Liver (tissue), 9 donors: ENCODE results near the gene WNT7B. TPM values are rescaled to one million over a fixed set of nuclear protein-coding genes. Genes with fewer than 3 reads are reported as not detected.

Experiments used
- DNase-seq: peaks from one replicate; pipeline ENCODE4 v3.0.0-alpha.2; 2017; ENCODE audit warnings: low spot score
- H3K27ac ChIP-seq, 2 donors: one replicate each; pipeline ENCODE4 v1.7.0; 2013; ENCODE audit warnings: inconsistent platforms in 2 of 2, low read length in 2 of 2, control low read depth in 1 of 2, low read depth in 1 of 2, mild to moderate bottlenecking in 1 of 2
- H3K27me3 ChIP-seq, 4 donors: one replicate each; pipeline versions ENCODE4 v1.6.1 to v1.7.0; 2013; ENCODE audit warnings: low read length in 3 of 4, inconsistent platforms in 1 of 4, mild to moderate bottlenecking in 1 of 4, moderate library complexity in 1 of 4; ENCODE audit not compliant: control insufficient read depth in 4 of 4, insufficient read depth in 4 of 4
- H3K36me3 ChIP-seq, 4 donors: one replicate each; pipeline versions ENCODE4 v1.6.1 to v1.7.0; 2013; ENCODE audit warnings: low read length in 3 of 4, mild to moderate bottlenecking in 3 of 4, low read depth in 1 of 4, moderate library complexity in 1 of 4; ENCODE audit not compliant: control insufficient read depth in 4 of 4, insufficient read depth in 3 of 4
- H3K4me1 ChIP-seq, 4 donors: one replicate each; pipeline versions ENCODE4 v1.6.1 to v1.7.0; 2013; ENCODE audit warnings: low read length in 3 of 4, mild to moderate bottlenecking in 3 of 4, moderate library complexity in 1 of 4; ENCODE audit not compliant: control insufficient read depth in 4 of 4, insufficient read depth in 4 of 4
- H3K4me3 ChIP-seq, 3 donors: one replicate each; pipeline versions ENCODE4 v1.6.1 to v1.7.0; 2013; ENCODE audit warnings: low read length in 3 of 3, control low read depth in 1 of 3, low read depth in 1 of 3, mild to moderate bottlenecking in 1 of 3
- H3K9ac ChIP-seq, 2 donors: one replicate each; pipeline ENCODE4 v1.7.0; 2013; ENCODE audit warnings: low read length in 2 of 2, mild to moderate bottlenecking in 2 of 2, moderate library complexity in 2 of 2, control low read depth in 1 of 2, low read depth in 1 of 2
- H3K9me3 ChIP-seq, 4 donors: one replicate each; pipeline versions ENCODE4 v1.6.1 to v1.7.0; 2013; ENCODE audit warnings: low read length in 3 of 4; ENCODE audit not compliant: control insufficient read depth in 4 of 4
- CTCF ChIP-seq: fragments of 150-350 bp; IDR thresholded peaks from 2 replicates; pipeline ENCODE4 v1.5.1; 2017; ENCODE audit warnings: improper control_type of control experiment, low read depth, low read length; ENCODE audit not compliant: missing input control
- EGR1 ChIP-seq, 2 donors: IDR thresholded peaks; 2 replicates each; pipeline ENCODE4 v1.6.1; 2016 to 2018; ENCODE audit warnings: antibody characterized with exemption in 2 of 2, low read depth in 2 of 2
- FOXA1 ChIP-seq: IDR thresholded peaks from 2 replicates; pipeline ENCODE4 v1.6.1; 2016; ENCODE audit warnings: antibody characterized with exemption
- FOXA2 ChIP-seq: IDR thresholded peaks from 2 replicates; pipeline ENCODE4 v1.6.1; 2016; ENCODE audit warnings: antibody characterized with exemption
- GABPA ChIP-seq, 2 donors: IDR thresholded peaks in 1 of 2; conservative IDR thresholded peaks in 1 of 2; 2 replicates each; pipeline ENCODE4 v1.6.1; 2016; ENCODE audit warnings: antibody characterized with exemption in 2 of 2, mild to moderate bottlenecking in 1 of 2, moderate library complexity in 1 of 2
- HNF4G ChIP-seq: IDR thresholded peaks from 2 replicates; pipeline ENCODE4 v1.6.1; 2016; ENCODE audit warnings: antibody characterized with exemption
- JUND ChIP-seq, 2 donors: IDR thresholded peaks; 2 replicates each; pipeline ENCODE4 v1.6.1; 2016; ENCODE audit warnings: antibody characterized with exemption in 2 of 2
- NR2F2 ChIP-seq: IDR thresholded peaks from 2 replicates; pipeline ENCODE4 v1.6.1; 2016; ENCODE audit warnings: antibody characterized with exemption
- RAD21 ChIP-seq, 2 donors: IDR thresholded peaks; 2 replicates each; pipeline ENCODE4 v1.6.1; 2016; ENCODE audit warnings: antibody characterized with exemption in 2 of 2, mild to moderate bottlenecking in 2 of 2
- RXRA ChIP-seq, 2 donors: IDR thresholded peaks; 2 replicates each; pipeline ENCODE4 v1.6.1; 2017 to 2018; ENCODE audit warnings: antibody characterized with exemption in 2 of 2, mild to moderate bottlenecking in 1 of 2
- SP1 ChIP-seq: IDR thresholded peaks from 2 replicates; pipeline ENCODE4 v1.6.1; 2018; ENCODE audit warnings: antibody characterized with exemption, mild to moderate bottlenecking
- TAF1 ChIP-seq: conservative IDR thresholded peaks from 2 replicates; pipeline ENCODE4 v1.6.1; 2016; ENCODE audit warnings: antibody characterized with exemption, mild to moderate bottlenecking
- YY1 ChIP-seq: IDR thresholded peaks from 2 replicates; pipeline ENCODE4 v1.6.1; 2016; ENCODE audit warnings: antibody characterized with exemption, mild to moderate bottlenecking
- WGBS: extraction: QIAGEN DNeasy Blood & Tissue Kit; methylation state at CpG from one replicate; pipeline ENCODE4 v1.1.7; 2013; 5-methylcytosine and 5-hydroxymethylcytosine counted together
- polyA plus RNA-seq, 2 donors: library from polyadenylated mRNA; stranded (reverse) in 1 of 2; unstranded in 1 of 2; fragments of 200-250 nt in 1 of 2; fragments of >200 nt in 1 of 2; fragmentation: Nextera tagmentation in 1 of 2; extraction: Ambion mirVana in 1 of 2; gene quantifications; one replicate each; pipeline versions ENCODE4 v1.2.1 to v1.2.3, GENCODE V29; 2013 to 2015
- total RNA-seq, 2 donors: library from RNA; depleted of rRNA; stranded (reverse); fragments of >200 nt; gene quantifications; one replicate each; pipeline ENCODE4 v1.2.3, GENCODE V29; 2014
- TF ChIP-seq, protein P1 (sequence below): IDR thresholded peaks from 2 replicates; pipeline ENCODE4 v1.6.1; 2016; ENCODE audit warnings: antibody characterized with exemption
- TF ChIP-seq, protein P2 (sequence below): IDR thresholded peaks from 2 replicates; pipeline ENCODE4 v1.6.1; 2016; ENCODE audit warnings: antibody characterized with exemption
- TF ChIP-seq, protein P3 (sequence below): IDR thresholded peaks from 2 replicates; pipeline ENCODE4 v1.6.1; 2016; ENCODE audit warnings: antibody characterized with exemption
- TF ChIP-seq, protein P4 (sequence below): IDR thresholded peaks from 2 replicates; pipeline ENCODE4 v1.6.1; 2016; ENCODE audit warnings: antibody characterized with exemption, mild to moderate bottlenecking
- donor health status: healthy.
- donor health status: healthy.
- donor health status: healthy.
- donor health status: healthy.
- donor health status: healthy.

The WNT7B gene
- total and polyA plus RNA-seq, 4 donors = 0.06 to 0.28 TPM; not detected in 2

- WGBS = 85% methylated on average over 32 of the region's 32 CpGs
- peaks cover 0 to 11% (median 0%) of the 10 kb centered on the region in 4 donors for H3K27me3 ChIP-seq
Measured at GRCh38 chr22:45882881-45883810, 93.8 kb downstream of the WNT7B start.

More at GRCh38 chr22:45882881-45883810, 93.8 kb downstream of the WNT7B start:
- TF ChIP-seq FOXA2 (no peak), JUND (IDR thresholded peaks at IDR 0.05) (no peak), RXRA (IDR thresholded peaks at IDR 0.05) (no peak), SP1 (no peak), HNF4G (no peak), TAF1 (no peak), CTCF (no peak), FOXA1 (no peak), GABPA (IDR thresholded peaks at IDR 0.05 in 1 of 2, conservative IDR thresholded peaks at IDR 0.05 in 1 of 2) (no peak), RAD21 (IDR thresholded peaks at IDR 0.05) (no peak), EGR1 (IDR thresholded peaks at IDR 0.05; ENCODE audit: low read depth in 2 of 2) (no peak), YY1 (no peak), NR2F2 (no peak)
- TF ChIP-seq, protein P1, sequence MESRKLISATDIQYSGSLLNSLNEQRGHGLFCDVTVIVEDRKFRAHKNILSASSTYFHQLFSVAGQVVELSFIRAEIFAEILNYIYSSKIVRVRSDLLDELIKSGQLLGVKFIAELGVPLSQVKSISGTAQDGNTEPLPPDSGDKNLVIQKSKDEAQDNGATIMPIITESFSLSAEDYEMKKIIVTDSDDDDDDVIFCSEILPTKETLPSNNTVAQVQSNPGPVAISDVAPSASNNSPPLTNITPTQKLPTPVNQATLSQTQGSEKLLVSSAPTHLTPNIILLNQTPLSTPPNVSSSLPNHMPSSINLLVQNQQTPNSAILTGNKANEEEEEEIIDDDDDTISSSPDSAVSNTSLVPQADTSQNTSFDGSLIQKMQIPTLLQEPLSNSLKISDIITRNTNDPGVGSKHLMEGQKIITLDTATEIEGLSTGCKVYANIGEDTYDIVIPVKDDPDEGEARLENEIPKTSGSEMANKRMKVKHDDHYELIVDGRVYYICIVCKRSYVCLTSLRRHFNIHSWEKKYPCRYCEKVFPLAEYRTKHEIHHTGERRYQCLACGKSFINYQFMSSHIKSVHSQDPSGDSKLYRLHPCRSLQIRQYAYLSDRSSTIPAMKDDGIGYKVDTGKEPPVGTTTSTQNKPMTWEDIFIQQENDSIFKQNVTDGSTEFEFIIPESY = no peak
- TF ChIP-seq, protein P2, sequence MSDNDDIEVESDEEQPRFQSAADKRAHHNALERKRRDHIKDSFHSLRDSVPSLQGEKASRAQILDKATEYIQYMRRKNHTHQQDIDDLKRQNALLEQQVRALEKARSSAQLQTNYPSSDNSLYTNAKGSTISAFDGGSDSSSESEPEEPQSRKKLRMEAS = no peak
- TF ChIP-seq, protein P3, sequence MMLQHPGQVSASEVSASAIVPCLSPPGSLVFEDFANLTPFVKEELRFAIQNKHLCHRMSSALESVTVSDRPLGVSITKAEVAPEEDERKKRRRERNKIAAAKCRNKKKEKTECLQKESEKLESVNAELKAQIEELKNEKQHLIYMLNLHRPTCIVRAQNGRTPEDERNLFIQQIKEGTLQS = no peak
- TF ChIP-seq, protein P4, sequence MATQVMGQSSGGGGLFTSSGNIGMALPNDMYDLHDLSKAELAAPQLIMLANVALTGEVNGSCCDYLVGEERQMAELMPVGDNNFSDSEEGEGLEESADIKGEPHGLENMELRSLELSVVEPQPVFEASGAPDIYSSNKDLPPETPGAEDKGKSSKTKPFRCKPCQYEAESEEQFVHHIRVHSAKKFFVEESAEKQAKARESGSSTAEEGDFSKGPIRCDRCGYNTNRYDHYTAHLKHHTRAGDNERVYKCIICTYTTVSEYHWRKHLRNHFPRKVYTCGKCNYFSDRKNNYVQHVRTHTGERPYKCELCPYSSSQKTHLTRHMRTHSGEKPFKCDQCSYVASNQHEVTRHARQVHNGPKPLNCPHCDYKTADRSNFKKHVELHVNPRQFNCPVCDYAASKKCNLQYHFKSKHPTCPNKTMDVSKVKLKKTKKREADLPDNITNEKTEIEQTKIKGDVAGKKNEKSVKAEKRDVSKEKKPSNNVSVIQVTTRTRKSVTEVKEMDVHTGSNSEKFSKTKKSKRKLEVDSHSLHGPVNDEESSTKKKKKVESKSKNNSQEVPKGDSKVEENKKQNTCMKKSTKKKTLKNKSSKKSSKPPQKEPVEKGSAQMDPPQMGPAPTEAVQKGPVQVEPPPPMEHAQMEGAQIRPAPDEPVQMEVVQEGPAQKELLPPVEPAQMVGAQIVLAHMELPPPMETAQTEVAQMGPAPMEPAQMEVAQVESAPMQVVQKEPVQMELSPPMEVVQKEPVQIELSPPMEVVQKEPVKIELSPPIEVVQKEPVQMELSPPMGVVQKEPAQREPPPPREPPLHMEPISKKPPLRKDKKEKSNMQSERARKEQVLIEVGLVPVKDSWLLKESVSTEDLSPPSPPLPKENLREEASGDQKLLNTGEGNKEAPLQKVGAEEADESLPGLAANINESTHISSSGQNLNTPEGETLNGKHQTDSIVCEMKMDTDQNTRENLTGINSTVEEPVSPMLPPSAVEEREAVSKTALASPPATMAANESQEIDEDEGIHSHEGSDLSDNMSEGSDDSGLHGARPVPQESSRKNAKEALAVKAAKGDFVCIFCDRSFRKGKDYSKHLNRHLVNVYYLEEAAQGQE = no peak
- no peak overlapping the region for H3K27ac ChIP-seq
- no peak overlapping the region for H3K9ac ChIP-seq
- no peak for DNase-seq
- H3K36me3 ChIP-seq = no peaks in the 10 kb centered on the region
- H3K4me3 ChIP-seq = no peak overlapping the region
- H3K9me3 ChIP-seq = no peaks in the 10 kb centered on the region
- no peaks in the 10 kb centered on the region for H3K4me1 ChIP-seq
